ENCODE results near the gene NME7.
"Not testable (repeated sequence)": the region's sequence is repeated elsewhere in the genome, so short reads cannot be mapped to it uniquely, and the experiment has no call there.

The NME7 gene

DNA sequence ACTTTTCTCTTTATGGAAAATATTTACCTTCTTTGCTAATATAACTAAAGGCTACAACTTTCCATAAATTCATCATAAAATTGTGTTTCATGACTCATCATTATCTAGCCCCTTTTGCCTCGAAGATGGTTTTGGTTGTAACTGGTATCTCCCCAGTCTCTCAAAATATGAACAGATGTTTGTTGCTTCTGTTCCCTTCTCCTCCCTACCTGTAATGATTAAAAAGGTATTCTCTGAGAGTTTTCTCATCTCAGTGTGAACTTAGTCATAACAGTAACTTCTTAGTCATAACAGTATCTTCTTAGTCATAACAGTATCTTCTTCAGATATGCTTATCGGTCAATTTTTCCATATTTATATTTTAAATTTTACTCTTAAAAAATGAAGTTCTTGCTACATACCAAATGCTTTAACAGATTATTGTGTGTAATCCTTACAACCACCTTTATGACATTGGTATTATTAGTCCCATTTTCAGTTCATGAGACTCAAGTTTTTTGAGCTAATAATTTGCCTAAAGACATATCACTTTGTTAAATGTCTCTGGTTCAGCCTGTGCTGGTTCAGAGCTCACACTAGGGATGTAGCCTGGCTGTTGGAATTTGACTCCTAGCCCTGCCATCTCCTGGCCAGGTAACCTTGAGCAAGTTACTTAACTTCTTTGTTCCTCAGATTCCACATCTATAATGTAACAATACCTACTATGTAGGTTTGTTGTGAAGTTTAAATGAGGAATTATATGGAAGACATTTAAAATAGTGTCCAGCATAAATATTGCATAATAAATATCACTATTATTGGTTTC lies 228.5 kb downstream of the NME7 start:
- Histone ChIP-seq H3K27ac (no peak overlapping the region), H3K4me3 (no peak overlapping the region)

DNA sequence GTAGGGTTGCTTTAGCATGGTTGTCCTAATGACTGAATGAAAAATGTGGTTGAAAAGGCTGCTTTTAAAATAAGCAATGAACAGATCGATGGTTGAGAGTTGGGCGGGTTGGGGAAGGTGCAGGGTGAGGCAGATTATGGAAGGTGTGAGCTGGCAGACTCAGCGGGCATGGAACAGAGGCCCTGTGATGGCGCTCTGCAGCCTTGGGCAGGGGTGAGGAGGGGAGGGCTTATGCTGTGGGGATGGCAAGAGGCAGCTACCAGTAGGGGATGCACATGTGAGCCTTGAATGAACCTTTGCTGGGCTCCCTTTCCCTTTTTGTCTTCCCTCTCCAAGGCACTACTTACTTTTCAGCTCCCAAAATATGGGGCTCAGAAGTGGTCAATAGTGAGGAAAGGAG lies 230.2 kb downstream of the NME7 start:
- Histone ChIP-seq H3K27ac (no peak overlapping the region), H3K4me3 (no peak overlapping the region)

DNA sequence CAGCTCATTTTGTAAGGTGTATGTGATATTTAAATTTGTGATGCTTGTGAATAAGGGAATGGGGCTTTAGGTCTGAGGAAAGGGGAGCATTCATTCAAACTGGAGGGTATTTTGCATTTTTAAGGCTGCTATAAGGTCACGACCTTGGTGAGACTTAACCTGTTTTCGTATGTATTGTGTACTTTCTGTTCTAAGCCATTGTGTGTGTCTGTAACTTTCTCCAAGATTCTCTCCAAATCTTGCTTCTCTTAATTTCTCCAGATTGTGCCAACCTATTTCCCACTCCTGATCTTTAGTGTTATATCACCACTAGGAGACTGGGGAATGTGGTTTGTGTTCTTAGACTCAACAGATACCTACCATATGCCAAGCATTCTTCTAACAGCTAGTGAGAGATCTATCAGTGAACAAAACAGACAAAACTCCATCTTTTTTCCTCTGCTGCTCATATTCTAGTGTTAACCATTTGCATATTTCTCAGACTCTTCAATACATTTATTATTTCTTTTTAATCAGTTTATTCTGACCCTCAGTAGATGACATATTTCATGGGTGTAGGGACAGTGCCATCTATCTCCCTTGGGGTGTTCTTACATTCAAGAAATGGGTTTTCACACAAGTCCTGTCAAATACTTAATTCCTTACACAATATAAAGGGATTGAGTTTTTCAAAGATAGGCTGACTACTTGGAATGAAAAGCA lies 233.6 kb downstream of the NME7 start:
- Histone ChIP-seq H3K4me3 (no peak overlapping the region), H3K27ac (no peak overlapping the region)

DNA sequence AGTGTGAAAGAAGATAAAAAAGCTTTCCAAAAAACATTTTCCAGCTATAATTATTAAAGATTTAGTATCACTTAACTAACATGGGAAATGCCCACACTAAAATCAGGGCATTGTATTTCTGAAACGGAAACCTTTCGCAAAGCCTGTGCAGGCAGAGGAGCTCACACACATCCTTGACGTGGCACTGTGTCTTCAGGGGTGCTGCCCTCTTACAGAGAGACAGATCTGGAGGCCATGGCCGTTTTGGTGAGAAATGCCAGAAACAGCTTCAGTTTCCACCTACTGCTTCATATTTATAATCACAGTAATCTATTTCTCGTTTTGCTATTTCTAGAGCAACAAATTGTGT lies 234.4 kb downstream of the NME7 start:
- H3K4me3 ChIP-seq: no peak overlapping the region
- no peak overlapping the region for H3K27ac ChIP-seq

DNA sequence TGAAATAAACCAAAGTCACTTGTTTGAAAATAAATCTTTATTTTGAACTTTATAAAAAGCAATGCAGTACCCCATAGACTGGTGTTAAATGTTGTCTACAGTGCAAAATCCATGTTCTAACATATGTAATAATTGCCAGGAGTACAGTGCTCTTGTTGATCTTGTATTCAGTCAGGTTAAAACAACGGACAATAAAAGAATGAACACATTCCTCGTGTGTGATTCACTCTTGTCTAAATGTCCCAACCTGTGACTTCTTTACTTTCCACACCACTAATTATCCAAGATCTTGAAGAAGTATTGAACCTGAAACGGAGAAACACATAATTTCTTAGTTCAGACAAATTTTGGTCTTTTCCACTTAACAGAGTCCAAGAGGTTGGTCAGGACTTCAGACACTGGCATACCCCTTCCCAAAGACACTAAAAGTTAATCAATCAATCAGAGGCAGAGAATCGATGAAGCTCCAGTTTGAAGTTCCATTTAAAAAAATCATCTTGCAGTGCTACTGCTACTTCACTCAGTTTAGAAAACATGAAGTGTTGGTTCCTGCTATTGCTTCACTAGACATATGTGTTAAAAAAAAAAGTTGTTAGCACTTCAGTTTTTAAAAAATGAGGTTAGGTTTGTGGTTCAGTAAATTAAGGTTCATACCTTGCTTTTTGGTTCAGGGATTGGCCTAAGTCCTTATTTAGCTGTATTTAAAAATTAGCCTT lies 234.9 kb downstream of the NME7 start:
- Histone ChIP-seq H3K27ac (no peak overlapping the region), H3K4me3 (no peak overlapping the region)

DNA sequence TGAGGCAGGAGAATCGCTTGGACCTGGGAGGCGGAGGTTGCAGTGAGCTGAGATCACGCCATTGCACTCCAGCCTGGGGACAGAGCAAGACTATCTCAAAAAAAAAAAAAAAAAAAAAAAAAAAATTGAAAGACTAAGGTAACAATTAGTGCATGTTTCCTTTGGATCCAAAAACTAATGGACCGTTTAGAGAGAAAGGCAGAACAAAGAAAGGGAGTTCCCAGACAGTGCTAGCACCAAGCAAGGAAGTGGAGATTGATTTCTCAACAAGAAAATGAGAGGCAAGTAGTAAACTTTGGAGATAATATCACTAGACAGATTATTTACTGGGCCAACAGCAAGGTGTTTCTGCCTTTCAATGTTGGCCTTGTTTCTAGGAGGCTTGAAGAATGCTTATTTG lies 236.9 kb downstream of the NME7 start:
- no peak overlapping the region for H3K4me3 ChIP-seq
- H3K27ac ChIP-seq: no peak overlapping the region

DNA sequence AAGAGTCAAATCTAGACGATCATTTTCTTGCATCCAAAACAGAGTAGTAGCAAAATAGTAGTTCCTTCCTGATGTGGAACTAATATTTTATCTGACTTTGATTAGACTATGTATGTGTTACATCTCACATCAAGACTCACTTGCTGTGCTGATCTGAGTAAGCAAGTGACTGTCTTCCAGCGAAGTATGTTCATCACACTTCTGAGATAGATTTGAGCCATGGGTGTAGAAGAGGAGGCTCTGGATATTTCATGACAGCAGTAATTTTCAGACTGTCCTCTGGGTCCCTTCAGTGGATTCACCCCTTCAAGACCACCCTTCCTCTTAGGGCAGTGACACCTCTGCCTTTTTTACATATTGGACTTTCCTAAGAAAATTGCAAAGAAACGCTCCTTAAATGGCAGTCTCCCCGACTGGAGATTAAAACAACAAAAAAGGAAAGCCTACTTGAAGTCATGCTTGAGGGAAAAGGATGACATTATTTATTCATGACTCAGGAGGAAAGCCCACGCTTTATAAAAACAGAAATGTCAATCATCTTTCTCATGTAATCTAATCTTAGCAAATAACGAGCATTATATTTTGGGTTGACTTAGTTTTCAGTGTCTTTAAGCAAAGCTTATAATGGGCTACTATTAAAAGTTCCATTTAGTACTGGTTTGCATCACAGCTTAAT lies 238.3 kb downstream of the NME7 start:
- no peak overlapping the region for H3K27ac ChIP-seq

DNA sequence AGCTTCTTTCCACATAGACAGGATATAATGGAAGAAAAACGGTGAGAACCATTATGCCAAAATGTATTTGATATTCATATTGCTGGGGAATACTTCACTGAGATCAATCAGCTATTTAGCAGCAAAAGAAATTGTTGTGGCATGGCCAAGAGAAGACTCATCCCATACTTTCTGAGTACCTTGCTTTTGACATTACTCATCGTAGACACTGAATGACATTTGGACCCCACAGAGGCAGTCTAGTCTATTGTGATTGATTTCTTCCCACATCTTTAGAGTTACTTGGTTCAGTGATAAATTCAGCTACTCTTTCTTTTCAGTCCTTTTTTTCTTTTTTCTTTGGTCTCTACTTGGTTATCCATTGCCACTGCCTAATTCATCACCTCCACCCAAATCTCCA lies 239.0 kb downstream of the NME7 start:
- H3K4me3 ChIP-seq: no peak overlapping the region
- H3K27ac ChIP-seq: no peak overlapping the region

More for the DNA sequence above, 238.3 kb downstream of the NME7 start:
- H3K4me3 ChIP-seq: no peak overlapping the region

DNA sequence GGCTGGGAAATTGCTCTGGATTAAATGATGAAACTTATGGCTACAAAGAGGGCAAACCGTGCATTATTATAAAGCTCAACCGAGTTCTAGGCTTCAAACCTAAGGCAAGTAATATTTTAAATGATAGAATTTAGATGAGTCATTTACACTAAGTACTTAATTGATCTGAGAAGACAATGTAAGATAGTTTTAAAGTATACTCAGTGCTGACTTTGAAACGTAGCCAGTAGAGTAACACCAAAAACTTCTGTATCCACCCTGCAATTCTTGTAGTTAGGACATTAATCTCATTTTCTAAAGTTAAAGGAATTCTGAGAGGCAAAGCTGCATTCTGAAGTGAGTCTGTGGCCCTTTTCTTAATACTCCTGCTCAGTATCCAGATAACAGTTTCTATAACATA lies 240.3 kb downstream of the NME7 start:
- H3K4me3 ChIP-seq: no peak overlapping the region
- peak overlapping the region in 1 of 21 experiments; percentile 9 for H3K27ac ChIP-seq

DNA sequence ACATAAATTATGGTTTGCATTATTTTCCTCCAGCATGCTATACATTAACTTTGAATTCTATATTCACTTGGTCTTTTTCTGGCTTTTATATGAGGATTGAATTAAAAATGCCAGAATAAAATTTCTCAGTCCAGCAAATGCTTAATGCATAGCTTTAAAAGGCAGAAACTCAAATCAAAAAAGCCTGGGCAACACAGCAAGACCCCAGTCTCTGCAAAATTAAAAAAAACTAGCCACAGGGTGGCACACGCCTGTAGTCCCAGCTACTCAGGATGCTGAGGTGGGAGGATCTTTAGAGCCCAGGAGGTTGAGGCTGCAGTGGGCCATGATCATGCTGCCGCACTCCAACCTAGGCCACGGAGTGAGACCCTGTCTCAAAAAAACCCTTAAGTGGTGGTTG lies 241.3 kb downstream of the NME7 start:
- Histone ChIP-seq H3K27ac (no peak overlapping the region), H3K4me3 (no peak overlapping the region)

DNA sequence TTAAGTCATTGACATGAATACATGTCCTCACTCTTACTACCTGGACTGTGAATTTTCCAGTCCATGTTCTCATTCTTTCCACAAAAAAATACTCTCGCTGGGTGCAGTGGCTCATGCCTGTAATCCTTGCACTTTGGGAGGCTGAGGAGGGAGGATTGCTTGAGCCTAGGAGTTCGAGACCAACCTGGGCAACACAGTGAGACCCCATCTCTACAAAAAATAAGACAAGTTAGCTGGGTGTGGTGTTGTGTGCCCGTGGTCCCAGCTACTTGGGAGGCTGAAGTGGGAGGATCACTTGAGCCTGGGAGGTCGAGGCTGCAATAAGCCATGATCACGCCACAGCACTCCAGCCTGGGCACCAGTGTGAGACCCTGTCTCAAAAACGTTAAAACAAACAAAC lies 242.0 kb downstream of the NME7 start:
- H3K27ac ChIP-seq, H3K4me3 ChIP-seq: not testable (repeated sequence)

DNA sequence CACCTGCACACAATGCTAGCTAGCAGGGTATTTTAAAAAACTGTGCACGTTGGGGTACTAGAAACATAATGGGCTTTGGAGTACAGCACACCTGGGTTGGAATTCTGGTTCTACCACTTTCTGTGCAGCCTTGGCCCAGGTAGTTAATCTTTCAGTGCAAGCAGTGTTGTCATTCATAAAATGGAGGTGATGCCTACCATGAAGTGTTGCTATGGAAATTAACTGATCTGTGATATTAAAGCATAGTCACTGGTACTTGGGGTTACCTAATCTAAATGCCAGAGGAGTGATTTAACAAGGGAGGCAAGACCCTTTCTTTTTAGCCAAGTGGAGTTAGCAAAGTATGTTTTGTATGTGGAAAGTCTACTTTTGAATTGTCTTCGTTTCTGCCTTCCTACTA lies 243.1 kb downstream of the NME7 start:
- no peak overlapping the region for H3K27ac ChIP-seq

DNA sequence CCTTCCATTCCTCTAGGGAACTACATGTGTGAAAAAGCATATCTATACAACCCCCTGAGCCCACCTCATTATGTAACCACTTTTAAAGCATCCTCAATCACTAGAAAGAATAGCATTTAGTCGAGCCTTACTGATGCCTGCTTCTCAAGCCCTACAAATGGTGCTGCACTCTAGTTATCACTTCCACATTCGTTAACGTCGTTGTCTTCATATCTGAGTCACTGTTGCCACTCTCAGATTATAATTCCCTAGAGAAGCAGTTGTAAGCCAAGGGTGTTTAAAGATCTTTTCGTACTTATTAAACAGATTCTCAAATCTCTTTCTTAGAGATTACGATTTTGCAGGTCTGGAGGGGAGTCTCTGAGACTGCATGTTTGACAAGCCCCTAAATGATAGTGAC lies 244.6 kb downstream of the NME7 start:
- H3K27ac ChIP-seq: no peak overlapping the region
- H3K4me3 ChIP-seq: no peak overlapping the region

More for the DNA sequence above, 243.1 kb downstream of the NME7 start:
- H3K4me3 ChIP-seq: no peak overlapping the region

DNA sequence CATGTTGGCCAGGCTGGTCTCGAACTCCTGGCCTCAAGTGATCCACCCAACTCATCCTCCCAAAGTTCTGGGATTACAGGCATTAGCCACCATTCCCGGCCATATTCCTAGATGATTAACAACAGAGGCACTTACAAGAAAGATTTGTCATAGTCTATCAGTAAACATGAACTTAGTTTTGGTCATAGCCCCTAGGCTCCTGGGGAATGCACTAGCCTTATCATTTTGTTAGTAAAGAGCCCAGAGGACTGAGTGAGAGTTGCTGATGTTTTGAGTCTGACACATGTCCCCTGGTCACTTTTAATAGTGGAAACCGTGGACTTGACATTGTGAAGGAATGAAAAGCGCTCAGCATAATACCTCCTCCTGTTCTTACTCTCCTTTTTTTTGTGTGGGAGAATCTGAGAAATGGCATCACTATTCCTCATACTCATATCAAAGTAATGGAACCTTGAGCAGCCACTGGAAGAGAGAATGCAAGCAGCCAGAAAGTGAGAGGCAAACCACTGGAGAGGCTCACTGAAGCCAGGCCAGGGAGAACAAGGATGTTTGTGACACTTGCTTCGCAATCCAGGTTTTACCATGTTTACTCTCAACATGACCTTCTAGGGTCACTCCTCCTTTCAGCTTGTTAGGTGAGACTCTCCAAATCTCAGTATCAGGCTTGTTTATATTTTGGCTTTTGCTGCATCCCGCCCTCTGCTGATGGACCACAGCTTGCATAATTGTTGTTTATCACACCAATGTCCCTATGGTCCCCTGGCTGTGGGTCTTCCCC lies 246.3 kb downstream of the NME7 start:
- no peak overlapping the region for H3K4me3 ChIP-seq
- H3K27ac ChIP-seq: no peak overlapping the region

DNA sequence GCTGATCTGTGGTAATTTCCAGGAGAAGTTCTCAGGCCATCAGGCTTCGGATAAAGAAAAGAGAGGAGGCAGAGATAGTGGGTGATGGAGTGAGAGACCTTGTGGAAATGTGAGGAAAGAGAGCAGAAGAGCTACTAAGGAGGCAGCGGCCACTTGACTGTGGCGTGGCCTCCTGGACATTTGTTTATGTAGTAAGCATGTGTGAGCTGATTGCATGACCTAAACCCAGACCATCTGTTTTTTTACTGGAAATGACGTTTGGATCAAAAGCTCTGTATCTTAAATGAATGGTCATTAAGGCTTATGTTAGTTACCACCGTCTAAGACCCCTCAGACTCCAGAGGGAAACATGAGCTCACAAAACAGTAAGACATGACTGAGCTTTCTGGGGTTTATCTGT lies 247.5 kb downstream of the NME7 start:
- Histone ChIP-seq H3K27ac (peak overlapping the region in 2 of 21 experiments; percentile 0 to 17), H3K4me3 (no peak overlapping the region)

DNA sequence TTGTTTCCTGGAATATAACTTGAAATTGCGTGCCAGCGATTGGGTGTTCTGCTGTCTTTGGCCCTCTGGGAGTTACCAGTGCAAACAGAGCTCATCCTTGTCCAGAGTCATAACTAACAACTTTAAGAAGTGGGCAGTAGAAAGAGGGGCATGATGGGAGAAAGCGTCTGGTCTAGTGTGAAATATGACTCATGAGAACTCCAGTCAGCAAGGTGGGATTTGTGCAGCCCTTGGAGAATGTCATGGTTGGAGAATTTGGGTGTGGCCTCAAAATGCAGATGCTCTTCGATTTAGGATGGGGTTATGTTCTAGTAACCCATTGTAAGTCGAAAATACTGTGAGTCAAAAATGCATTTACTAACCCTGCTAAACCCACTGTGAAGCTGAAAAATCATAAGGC lies 248.2 kb downstream of the NME7 start:
- no peak overlapping the region for H3K27ac ChIP-seq
- no peak overlapping the region for H3K4me3 ChIP-seq

DNA sequence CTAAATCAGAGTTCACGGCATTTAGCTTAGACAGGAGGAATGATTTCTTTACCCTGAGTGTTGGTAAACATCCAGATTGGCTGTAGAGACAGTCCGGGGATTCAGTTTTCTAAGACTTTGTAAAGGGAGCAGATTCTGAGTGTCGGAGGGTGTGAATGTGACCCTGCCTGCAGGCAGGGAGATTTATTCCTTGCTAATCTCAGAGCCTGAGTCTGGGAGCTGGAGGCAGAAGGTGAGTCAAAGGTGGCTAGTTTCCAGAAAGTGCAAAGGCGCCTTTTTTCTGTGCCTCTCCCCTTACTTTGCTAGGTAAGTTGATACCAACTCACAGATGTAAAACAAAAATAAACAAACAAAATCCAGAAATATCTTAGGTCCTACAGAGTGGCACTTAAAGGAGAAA lies 249.4 kb downstream of the NME7 start:
- Histone ChIP-seq H3K4me3 (no peak overlapping the region), H3K27ac (no peak overlapping the region)

DNA sequence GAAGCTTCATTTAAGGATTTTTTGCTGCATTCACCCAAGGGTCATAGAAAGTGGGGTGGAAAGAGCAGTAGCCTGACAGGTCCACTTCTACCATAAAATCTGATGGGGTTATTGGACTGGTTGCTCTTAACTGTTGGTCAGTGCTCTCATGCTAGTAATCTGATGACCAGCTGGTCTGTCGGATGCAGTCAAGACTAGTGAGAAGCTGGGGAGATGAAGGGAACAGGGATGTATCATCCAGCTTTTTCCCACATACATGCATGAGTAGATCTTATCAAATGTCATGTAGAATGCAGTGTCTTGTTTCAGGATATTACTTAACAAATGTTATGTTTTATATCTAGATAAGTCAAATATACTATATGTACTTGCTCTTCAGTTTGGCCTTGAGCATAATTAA lies 250.0 kb downstream of the NME7 start:
- Histone ChIP-seq H3K27ac (peak overlapping the region in 1 of 21 experiments; percentile 14), H3K4me3 (no peak overlapping the region)

DNA sequence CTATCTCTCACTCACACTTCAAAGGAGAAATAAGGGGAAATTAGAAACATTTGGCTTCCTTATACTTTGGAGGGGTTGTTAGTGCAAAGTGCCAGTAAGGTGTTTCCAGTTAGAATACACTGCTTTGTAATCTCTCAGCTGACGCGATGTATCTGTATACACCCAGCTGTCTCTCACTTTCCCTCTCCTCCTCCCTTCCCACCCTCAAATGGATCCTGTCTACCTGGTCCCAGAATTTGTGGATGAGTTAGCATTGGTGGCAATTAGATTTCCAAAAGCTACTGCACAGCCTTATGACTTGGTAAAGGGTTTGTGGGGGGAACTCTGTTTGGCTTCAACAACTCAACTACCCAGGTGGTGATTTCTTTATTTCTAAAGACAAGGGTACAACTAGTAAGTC lies 250.6 kb downstream of the NME7 start:
- H3K4me3 ChIP-seq: no peak overlapping the region
- H3K27ac ChIP-seq: peak overlapping the region in 5 of 21 experiments; percentile 14 to 51 (median 44)

All from skin epidermis (tissue), 12 donors.